PC-3 (cell line): ENCODE data around the gene PIAS1. TPM values are rescaled to one million over a fixed set of nuclear protein-coding genes. Genes with fewer than 3 reads are reported as not detected.

Experiments
- ATAC-seq: fragments of 200-7000 bp; cut with Tn5 transposase; 2 replicates; pipeline ENCODE4 v1.9.1; 2020; ENCODE audit warnings: mild to moderate bottlenecking, moderate library complexity
- BruUV-seq: library from RNA; stranded (reverse); fragments of 400-500 nt; replicated peaks from 2 replicates; lab custom pipeline; 2021; lab: Mats Ljungman, UMichigan
- CTCF ChIA-PET: fragments of 300-600 bp; sonication (Branson Sonifier 250); formaldehyde crosslinking; loops from one replicate; lab custom pipeline; 2022; ENCODE audit warnings: antibody characterized with exemption; lab: Charles Lee
- POLR2A ChIA-PET: fragments of 300-600 bp; sonication (Branson Sonifier 250); formaldehyde crosslinking; loops from one replicate; lab custom pipeline; 2022; ENCODE audit warnings: antibody characterized with exemption; ENCODE audit not compliant: unreplicated experiment; lab: Charles Lee
- DNase-seq: peaks from one replicate; pipeline ENCODE4 v3.0.0-alpha.2; 2015
- H2AFZ ChIP-seq: fragments of 300-600 bp; sonication (generic); 2 replicates; pipeline ENCODE4 v1.6.0; 2016; ENCODE audit warnings: antibody characterized with exemption, low read length
- H3F3A ChIP-seq: fragments of 300-600 bp; sonication (generic); one replicate; pipeline ENCODE4 v1.6.0; 2017; ENCODE audit warnings: antibody characterized with exemption, low read length, control low read depth, mild to moderate bottlenecking; ENCODE audit not compliant: unreplicated experiment
- H3K27ac ChIP-seq: fragments of 300-600 bp; sonication (generic); 2 replicates; pipeline ENCODE4 v1.5.1; 2016; ENCODE audit warnings: mild to moderate bottlenecking, low read length
- H3K27me3 ChIP-seq: fragments of 300-600 bp; sonication (generic); 2 replicates; pipeline ENCODE4 v1.6.1; 2016; ENCODE audit warnings: low read length, mixed read lengths
- H3K36me3 ChIP-seq: fragments of 300-600 bp; sonication (generic); 2 replicates; pipeline ENCODE4 v1.6.1; 2016; ENCODE audit warnings: low read depth, mixed run types, low read length, mixed read lengths
- H3K4me1 ChIP-seq: fragments of 300-600 bp; sonication (generic); 2 replicates; pipeline ENCODE4 v1.5.1; 2016; ENCODE audit warnings: low read length; ENCODE audit not compliant: insufficient read depth
- H3K4me2 ChIP-seq: fragments of 300-600 bp; sonication (generic); 2 replicates; pipeline ENCODE4 v1.6.0; 2016; ENCODE audit warnings: low read length
- H3K4me3 ChIP-seq: fragments of 300-600 bp; sonication (generic); 2 replicates; pipeline ENCODE4 v1.5.1; 2016; ENCODE audit warnings: mild to moderate bottlenecking, low read length, mixed read lengths
- H3K79me2 ChIP-seq: fragments of 300-600 bp; sonication (generic); 2 replicates; pipeline ENCODE4 v1.6.1; 2017; ENCODE audit warnings: low read length, mixed read lengths
- H3K9ac ChIP-seq: fragments of 300-600 bp; sonication (generic); 2 replicates; pipeline ENCODE4 v1.6.0; 2016; ENCODE audit warnings: mild to moderate bottlenecking, low read length
- H3K9me2 ChIP-seq: fragments of 300-600 bp; sonication (generic); replicated peaks from 2 replicates; pipeline ENCODE4 v1.6.1; 2016; ENCODE audit warnings: mixed run types, low read length, mixed read lengths
- H3K9me3 ChIP-seq: fragments of 300-600 bp; sonication (generic); 2 replicates; pipeline ENCODE4 v1.6.1; 2016; ENCODE audit warnings: low read length, mixed read lengths
- H4K20me1 ChIP-seq: fragments of 300-600 bp; sonication (generic); 2 replicates; pipeline ENCODE4 v1.6.1; 2016; ENCODE audit warnings: low read length, mixed read lengths
- CTCF ChIP-seq: fragments of 300-600 bp; sonication (generic); conservative IDR thresholded peaks from 2 replicates; pipeline ENCODE4 v1.5.1; 2017; ENCODE audit warnings: antibody characterized with exemption, low read depth, mild to moderate bottlenecking, low read length
- EZH2 ChIP-seq: fragments of 300-600 bp; sonication (generic); IDR thresholded peaks from one replicate; pipeline ENCODE4 v1.6.1; 2017; ENCODE audit warnings: antibody characterized with exemption, mild to moderate bottlenecking, low read length; ENCODE audit not compliant: unreplicated experiment
- EZH2phosphoT487 ChIP-seq: fragments of 300-600 bp; sonication (generic); IDR thresholded peaks from 2 replicates; pipeline ENCODE4 v1.6.1; 2018; ENCODE audit warnings: mild to moderate bottlenecking, antibody characterized with exemption, low read length, borderline replicate concordance
- intact Hi-C: fragments of 100-400 bp; cut with micrococcal nuclease; formaldehyde crosslinking; loops from 2 replicates; pipeline ENCODE4 v1.9.0; 2023
- total RNA-seq: library from RNA; depleted of rRNA; stranded (reverse); fragments of >200 nt; gene quantifications from 2 replicates; pipeline ENCODE4 v1.2.3, GENCODE V29; 2014

The PIAS1 gene
- total RNA-seq, 1 experiment from 2014 or later: 21.9 TPM

GRCh38 chr15:68042855-68043222 is 11.3 kb upstream of the PIAS1 start:
- no peak overlapping the region for H3K9ac ChIP-seq
- peak overlapping the region; percentile 21; the same call in 1 of the 2 replicates for H2AFZ ChIP-seq
- peaks cover 10% of the 10 kb centered on the region; the same call in 1 of the 2 replicates for H3K4me1 ChIP-seq
- no peaks in the 10 kb centered on the region for H3K36me3 ChIP-seq
- H3F3A ChIP-seq: no peaks in the 10 kb centered on the region
- H3K27me3 ChIP-seq: no peaks in the 10 kb centered on the region
- BruUV-seq: no TSS peak
- no peaks in the 10 kb centered on the region for H3K79me2 ChIP-seq
- no peak overlapping the region for H3K27ac ChIP-seq
- DNase-seq: no peak
- no peaks in the 10 kb centered on the region for H3K9me2 ChIP-seq
- no peaks in the 10 kb centered on the region for H4K20me1 ChIP-seq
- intact Hi-C loops: loop anchor here (5.0 kb wide), 1 partner anchor 46 kb away; no protein-coding TSS in a partner anchor
- H3K9me3 ChIP-seq: no peaks in the 10 kb centered on the region
- no peak for ATAC-seq
- H3K4me2 ChIP-seq: peak overlapping the region; percentile 16; the same call in 1 of the 2 replicates
- TF ChIP-seq EZH2phosphoT487 (no peak), CTCF (no peak), EZH2 (no peak)
- ChIA-PET POLR2A (no interaction called here), CTCF (no interaction called here)
- H3K4me3 ChIP-seq: no peak overlapping the region

- H3K9me3 ChIP-seq: no peaks in the 10 kb centered on the region
- H3K9me2 ChIP-seq: no peaks in the 10 kb centered on the region
- no peak for ATAC-seq
- no peaks in the 10 kb centered on the region for H3K36me3 ChIP-seq
- H3K27me3 ChIP-seq: no peaks in the 10 kb centered on the region
- H3K27ac ChIP-seq: no peak overlapping the region
- H3K9ac ChIP-seq: no peak overlapping the region
- intact Hi-C loops: no loop called here
- CTCF ChIA-PET: no interaction called here
- TF ChIP-seq CTCF: no peak
- TF ChIP-seq EZH2phosphoT487: no peak
- no peak for TF ChIP-seq EZH2
- DNase-seq: no peak
- H3K4me1 ChIP-seq: peaks cover 10% of the 10 kb centered on the region; the same call in 1 of the 2 replicates
- H4K20me1 ChIP-seq: no peaks in the 10 kb centered on the region
- H3K79me2 ChIP-seq: no peaks in the 10 kb centered on the region
- H3F3A ChIP-seq: no peaks in the 10 kb centered on the region
- H3K4me3 ChIP-seq: no peak overlapping the region
- no peak overlapping the region for H2AFZ ChIP-seq
- no peak overlapping the region for H3K4me2 ChIP-seq
- POLR2A ChIA-PET: no interaction called here
- no TSS peak for BruUV-seq
Measured at GRCh38 chr15:68045289-68046265, 8.5 kb upstream of the PIAS1 start.

- intact Hi-C loops: no loop called here
- BruUV-seq: no TSS peak
- Histone ChIP-seq H3K9me2 (no peaks in the 10 kb centered on the region), H3K27ac (no peak overlapping the region), H3K9me3 (no peaks in the 10 kb centered on the region), H3K36me3 (no peaks in the 10 kb centered on the region), H3K4me2 (no peak overlapping the region), H3K9ac (no peak overlapping the region), H2AFZ (no peak overlapping the region), H4K20me1 (no peaks in the 10 kb centered on the region), H3K79me2 (no peaks in the 10 kb centered on the region), H3K4me1 (0 out of 2 replicates have a peak, but pooled peaks cover under 1% of the 10 kb centered on the region), H3K4me3 (no peak overlapping the region), H3F3A (no peaks in the 10 kb centered on the region), H3K27me3 (no peaks in the 10 kb centered on the region)
- DNase-seq (no peak), ATAC-seq (no peak)
- ChIA-PET POLR2A (no interaction called here), CTCF (no interaction called here)
- TF ChIP-seq CTCF (no peak), EZH2phosphoT487 (no peak), EZH2 (no peak)
Measured at GRCh38 chr15:68047826-68048225, 6.3 kb upstream of the PIAS1 start.
